NCI-H1105 treated with DMSO at 0.1 percent for 48 hours (cell line): Measurements from ENCODE around the gene GBF1.

Source experiments
- DNase-seq: peaks from one replicate; lab custom pipeline; 2025; lab: John Stamatoyannopoulos, UW

Gene GBF1

DNA sequence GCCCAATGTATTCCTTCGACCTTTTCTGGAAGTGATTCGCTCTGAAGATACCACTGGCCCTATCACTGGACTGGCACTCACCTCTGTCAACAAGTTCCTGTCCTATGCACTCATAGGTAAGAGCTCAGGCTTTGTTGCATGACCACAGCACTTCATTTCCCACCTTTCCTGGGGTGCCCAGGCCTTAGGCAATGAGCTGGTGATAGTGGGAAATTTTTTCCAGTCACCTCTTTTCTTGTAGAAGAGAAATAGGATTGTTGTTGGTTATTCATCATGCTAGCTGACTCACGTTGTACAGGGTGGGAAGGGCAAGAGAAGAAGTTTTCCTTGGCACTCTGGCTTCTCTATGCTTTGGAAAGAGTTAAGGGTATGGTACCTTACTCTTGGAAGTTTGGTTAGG lies 98.7 kb downstream of the GBF1 start:
- no peak for DNase-seq

DNA sequence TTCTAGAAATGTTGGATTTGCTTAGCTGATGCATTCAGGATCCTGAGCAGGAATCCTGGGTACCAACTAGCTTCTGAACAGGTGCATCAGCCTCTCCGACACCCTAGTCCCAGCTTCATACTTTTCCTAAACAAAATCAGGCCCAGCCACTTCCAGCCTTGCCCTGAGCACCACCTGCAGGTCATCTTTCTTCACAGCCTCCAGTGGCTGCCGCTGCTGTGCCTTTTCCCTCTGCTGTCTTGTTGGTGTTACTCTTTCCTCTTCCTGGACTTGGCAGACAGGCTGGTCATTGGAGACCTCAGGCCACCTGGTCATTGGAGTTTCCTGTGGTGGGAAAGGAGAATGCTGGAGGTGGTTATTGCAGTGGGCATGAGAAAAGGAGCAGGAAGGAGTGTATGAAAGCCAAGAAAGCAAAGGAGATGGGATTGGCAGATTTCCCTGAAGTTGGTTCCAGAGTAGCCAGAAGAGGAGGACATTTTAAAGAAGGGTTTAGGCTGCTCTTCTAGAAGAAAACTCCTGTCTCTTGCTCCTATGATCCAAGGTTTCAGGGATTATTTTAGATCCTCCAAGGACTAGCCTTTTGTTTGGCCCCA lies 102.0 kb downstream of the GBF1 start:
- no peak for DNase-seq

DNA sequence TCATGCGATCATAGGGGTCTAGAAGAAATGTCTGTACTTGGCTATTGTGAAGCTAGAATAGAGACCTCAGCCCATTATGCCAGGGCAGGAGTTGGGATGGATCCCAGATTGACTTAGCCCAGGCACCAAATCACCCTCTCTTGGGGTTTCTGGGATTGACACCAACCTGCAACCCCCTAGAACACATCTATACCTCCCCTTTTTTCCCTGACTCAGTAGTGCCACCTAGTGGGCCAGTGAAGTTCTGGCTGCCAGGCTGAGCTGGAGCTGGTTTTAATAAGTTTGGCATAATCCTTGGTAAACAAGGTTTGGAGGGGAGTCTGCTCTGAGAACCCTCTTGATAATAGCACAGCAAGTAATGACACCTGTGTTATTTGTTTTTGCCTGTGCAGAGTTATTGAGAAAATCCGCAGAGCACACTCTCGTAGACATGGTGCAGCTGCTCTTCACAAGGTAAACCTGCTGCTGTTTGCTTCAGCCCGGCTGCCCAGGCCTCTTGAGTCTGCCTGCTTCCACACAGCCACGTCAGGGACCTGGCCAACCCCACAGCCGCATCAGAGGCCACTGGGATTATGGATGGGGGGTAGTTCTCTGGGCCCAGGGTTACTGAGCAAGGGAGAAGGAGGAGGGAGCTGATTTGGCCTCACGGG lies 106.9 kb downstream of the GBF1 start:
- DNase-seq, result peak; percentile 58

DNA sequence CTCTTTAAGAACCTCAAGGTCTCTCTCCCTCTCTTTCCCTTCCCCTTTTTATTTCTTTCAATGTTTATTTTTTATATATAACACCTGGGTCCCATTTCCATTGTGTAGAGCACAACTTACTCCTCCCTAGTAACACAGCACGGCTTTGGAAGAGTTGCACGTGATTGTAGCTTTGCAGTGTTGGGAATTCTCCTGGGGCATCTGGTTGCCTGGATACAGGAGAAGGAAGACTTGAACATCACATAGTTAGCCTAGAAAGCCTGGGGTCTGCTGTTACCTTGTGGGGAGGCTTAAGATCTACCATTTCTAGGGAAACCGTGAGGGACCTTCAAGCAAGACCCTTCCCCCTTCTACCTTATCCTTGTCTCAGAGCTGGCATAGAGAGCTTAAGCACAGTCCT lies 109.1 kb downstream of the GBF1 start:
- no peak for DNase-seq

DNA sequence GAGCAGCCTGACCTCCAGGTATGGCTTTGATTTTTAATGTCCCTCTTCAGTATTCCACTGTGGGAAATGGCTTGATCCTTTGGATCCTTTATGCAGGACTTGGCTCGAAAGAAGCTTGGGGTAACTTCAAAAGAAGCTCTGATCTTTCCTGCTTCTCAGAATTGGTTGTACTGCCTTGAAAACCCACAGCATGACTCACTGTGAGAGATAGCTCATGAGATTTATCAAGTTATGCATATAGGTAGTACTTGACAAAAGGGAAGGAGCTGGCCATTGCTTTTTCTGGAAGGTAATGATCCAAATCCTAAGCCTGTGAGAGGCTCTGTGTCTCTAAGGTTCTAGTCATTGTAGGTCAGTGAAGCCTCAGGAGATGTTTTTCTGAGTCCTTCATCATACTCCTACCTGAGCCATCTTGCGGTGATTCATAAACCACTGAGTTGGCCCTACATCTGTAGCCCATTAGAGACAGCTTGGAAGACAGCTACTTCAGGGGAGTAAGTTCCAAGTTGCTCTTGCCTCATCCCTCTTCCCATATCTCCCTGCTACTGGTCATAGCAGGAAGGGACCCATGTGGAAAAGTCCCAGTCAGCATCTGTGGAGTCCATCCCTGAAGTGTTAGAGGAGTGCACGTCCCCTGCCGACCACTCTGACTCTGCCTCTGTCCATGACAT lies 113.5 kb downstream of the GBF1 start:
- DNase-seq, result no peak

DNA sequence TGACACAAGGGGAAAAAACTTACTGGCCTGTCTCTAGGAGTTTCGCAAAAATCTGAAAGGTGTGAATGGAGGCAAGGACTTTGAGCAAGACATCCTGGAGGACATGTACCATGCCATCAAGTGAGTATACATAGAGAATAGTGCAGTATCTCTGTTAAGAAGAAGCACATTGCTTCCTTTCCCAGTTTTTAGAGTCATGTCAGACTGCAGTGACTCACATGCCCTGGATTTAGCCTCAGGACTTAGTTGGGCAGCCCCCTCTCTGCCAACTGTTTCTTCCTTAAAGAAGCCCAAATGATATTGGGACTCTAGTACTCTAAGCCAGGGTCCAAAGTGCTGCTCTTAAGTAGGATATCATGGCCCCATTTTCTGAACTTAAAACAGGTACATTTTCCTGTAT lies 122.1 kb downstream of the GBF1 start:
- DNase-seq, result no peak

DNA sequence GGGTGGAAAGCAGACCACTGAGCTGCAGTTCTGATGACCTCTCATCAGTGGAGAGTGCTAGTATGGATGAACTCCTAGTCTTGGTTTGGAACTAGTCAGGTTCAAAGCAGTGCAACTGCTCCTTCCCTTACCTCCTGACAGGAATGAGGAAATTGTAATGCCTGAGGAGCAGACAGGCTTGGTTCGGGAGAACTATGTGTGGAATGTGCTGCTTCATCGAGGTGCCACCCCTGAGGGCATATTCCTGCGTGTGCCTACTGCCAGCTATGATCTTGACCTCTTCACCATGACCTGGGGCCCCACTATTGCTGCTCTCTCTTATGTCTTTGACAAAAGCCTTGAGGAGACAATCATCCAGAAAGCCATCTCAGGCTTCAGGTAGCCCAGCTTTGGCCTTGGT lies 122.7 kb downstream of the GBF1 start:
- no peak for DNase-seq

DNA sequence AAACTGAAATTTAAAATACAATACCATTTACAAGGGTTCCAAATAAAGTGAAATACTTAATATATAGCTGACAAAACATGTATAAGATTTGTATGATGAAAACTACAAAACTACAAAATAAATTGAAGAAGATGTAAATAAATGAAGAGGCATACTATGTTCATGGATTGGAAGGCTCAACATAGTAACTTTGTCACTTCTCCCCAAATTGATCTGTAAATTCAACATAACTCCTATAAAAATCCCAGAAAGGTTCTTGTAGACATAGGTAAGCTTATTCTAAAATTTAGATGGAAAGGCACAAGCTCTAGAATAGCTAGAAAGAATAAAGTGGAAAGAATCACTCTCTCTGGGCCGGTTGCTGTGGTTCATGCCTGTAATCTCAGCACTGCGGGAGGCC lies 126.0 kb downstream of the GBF1 start:
- no peak for DNase-seq

DNA sequence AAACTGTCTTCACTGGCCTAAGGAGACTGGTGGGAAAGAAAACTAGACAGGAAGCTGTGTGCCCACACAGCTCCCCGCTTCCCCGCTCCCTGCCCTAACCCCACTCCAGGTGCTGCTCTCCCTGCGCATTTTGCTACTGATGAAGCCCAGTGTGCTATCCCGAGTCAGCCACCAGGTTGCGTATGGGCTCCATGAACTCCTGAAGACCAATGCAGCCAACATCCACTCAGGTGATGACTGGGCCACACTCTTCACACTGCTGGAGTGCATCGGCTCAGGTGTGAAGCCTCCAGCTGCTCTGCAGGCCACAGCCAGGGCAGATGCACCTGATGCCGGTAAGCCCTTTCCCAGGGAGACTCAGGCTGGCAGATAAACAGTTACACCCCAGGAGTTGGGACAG lies 129.9 kb downstream of the GBF1 start:
- DNase-seq, result no peak

DNA sequence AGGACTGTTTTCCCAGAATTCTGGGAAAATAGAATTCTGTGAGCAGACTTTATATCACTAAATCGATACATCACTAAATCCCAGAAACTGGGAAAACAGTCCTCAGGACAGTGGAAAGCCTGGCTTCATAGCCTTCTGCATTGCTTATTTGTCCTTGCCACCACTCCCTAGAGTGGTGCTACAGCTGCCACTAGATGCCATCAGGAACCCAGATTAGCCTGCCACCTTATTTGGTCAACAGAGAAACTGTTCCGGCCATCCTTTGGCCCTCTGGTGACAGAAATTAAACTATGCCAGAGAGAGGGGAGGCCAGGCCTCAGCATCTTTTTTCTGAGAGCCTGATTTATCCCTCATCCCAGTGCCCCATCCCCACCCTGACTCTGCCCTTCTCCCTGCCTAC lies 130.5 kb downstream of the GBF1 start:
- no peak for DNase-seq

DNA sequence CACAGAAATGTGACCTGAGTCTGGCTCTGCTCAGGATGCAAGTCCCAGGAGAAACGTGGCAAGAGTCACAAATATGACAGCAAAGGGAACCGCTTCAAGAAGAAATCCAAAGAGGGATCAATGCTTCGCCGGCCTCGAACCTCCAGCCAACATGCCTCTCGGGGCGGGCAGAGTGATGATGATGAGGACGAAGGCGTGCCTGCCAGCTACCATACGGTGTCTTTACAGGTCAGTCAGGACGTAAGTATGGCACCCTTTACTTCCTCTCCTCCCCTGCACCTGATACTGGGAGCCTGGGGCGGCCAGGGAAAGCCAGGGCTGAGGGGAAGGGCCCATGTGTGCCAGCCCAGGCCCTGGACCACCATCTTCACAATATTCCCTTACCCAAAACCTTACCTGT lies 131.6 kb downstream of the GBF1 start:
- DNase-seq, result no peak

DNA sequence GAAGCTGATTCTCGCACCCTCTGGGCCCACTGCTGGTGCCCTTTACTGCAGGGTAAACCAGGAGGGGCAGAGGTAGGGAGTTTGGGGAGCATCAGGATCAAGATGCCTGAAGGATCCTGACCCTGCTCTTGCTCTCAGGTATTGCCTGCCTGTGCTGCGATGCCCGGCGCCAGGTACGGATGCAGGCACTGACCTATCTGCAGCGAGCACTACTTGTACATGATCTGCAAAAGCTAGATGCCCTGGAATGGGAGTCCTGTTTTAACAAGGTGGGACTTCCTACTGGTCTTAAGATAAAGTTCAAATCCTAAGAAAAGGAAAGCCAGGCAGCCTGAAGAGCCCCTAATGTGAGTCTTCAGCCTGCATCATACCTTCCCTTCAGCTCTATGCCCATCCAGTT lies 134.1 kb downstream of the GBF1 start:
- DNase-seq, result no peak

DNA sequence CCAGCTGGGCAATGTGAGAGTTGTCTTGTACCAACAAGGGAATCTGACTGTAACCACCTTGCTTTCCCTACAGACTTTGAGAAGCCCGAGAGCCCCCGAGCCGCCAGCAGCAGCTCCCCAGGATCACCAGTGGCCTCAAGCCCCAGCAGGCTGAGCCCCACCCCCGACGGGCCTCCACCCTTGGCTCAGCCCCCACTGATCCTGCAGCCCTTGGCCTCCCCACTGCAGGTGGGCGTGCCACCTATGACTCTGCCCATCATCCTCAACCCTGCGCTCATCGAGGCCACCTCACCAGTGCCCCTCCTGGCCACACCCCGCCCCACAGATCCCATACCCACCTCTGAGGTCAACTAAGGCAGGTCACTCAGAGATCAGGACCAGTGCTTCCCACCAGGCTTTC lies 136.7 kb downstream of the GBF1 start:
- no peak for DNase-seq

DNA sequence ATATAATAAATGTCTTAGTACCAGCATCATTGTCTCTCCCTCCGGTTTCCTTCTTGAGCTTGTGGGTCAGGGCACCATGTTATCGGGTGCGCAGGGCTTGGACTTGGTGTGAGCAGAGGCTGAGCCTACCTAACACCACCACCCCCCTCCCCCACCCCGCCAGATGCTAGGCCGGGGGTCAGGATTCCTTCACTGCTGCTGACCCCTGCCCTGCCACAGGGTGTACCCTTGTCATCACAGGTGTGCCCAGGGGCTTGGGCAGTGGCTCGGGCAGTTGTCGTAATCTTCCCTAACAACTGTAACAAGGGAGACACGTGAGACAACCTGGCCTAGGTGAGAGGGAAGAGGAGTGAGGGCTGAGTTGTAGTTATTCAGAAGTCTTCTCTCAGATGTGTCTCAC lies 137.5 kb downstream of the GBF1 start:
- no peak for DNase-seq

DNA sequence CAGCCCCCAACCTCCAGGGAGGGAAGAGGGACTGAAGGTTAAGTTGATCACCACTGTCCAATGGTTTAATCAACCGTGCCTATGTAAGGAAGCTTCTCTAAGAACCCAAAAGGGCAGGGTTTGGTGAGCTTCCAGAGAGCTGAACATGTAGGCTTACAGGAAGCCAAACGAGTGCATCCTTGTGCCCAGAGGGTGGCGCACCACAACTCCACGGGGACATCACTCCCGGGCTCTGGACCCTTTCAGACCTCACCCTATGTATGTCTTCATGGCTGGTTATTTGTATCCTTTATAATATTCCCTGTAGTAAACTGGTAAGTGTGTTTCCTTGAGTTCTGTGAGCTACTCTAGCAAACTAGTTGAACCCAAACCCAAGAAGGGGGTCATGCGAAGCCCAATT lies 138.7 kb downstream of the GBF1 start:
- no peak for DNase-seq

DNA sequence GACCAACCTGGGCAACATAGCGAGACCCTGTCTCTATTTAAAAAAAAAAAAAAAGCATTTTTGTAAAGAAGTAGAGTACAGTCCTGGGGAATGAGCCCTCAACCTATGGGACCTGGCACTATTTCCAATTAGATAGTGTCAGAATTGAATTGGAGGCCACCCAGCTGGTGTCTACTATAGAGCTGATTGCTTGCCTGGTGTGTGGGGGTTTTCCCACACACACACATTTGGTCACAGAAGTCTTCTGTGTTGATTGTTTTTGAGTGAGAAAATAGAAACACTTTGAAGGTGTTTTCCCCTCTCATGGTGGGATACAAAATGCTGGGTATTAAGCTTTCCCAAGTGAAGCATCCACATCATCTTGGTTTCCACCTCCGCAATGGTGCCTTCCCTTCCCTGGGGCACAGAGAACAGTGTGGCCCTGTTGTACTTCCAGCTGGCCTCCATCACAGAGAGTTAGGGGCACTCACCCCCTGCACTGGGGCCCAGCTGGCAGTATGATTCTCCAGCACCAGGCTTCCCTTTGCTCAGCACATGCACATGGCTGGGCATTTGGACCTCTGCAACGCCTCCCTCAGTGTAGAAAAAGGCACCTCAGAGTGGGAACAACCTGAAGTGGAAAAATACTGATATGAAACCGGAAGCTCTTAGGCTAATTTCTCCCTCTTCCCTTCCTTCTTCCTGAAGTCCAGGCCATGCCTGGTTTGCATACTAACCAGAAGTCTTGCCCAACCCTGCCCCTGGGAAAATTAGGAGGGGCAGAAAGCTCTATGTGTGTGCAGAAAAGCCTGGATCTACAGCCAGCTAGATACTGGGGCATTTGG lies 139.5 kb downstream of the GBF1 start:
- DNase-seq, result no peak

DNA sequence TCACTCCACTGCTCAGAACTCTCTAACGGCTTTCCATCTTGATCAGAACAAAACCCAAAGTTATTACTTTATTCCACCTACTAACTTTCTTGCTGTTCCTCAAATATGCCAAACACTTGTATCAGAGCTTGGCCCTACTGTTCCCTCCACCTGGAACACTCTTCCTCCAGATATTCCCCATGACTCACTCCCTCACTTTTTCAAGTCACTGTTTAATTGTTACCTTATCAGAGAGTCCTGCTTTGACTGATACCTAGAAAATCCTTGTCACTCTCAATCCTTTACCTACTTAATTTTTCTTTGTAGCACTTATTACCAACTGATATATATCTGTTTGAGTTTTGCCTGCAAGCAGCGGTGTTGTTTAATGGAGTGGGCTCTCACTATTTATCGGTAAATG lies 144.6 kb downstream of the GBF1 start:
- no peak for DNase-seq

DNA sequence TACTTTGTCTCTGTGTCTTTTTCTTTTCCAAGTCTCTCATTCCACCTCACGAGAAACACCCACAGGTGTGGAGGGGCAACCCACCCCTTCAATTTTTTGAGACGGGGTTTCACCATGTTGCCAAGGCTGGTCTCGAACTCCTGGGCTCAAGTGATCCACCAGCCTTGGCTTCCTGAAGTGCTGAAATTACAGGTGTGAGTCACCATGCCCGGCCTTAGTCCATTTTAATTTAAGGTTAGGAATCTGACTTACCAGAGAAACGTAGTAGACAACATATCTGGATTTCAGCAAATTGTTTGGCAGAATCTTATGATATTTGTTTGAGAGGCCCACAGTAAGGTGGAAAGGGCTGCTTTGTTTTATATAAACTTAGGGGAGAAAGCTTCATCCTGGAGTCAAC lies 147.0 kb downstream of the GBF1 start:
- no peak for DNase-seq

DNA sequence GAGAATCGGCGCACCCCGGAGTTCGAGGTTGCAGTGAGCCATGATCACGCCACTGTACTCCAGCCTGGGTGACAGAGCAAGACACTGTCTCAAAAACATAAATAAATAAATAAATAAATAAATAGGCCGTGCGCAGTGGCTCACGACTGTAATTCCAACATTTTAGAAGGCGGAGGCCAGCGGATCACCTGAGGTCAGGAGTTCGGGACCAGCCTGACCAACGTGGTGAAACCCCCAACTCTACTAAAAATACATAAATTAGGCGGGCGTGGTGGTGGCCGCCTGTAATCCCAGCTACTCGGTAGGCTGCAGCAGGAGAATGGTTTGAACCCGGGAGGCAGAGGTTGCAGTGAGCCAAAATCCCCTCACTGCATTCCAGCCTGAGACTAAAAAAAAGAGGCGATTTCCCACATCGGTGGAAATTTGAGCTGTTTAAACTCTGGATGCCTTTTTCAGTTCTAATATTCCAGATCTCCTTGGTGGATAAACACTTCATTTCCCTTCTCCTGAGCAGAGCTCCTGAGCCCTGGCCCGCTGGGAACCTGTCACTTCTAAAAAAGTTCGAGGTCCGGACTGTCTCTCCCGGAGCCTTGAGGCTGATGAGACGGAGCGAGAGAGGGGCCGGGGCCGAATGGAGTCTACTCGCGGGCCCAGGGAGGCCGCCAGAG lies 148.2 kb downstream of the GBF1 start:
- no peak for DNase-seq

DNA sequence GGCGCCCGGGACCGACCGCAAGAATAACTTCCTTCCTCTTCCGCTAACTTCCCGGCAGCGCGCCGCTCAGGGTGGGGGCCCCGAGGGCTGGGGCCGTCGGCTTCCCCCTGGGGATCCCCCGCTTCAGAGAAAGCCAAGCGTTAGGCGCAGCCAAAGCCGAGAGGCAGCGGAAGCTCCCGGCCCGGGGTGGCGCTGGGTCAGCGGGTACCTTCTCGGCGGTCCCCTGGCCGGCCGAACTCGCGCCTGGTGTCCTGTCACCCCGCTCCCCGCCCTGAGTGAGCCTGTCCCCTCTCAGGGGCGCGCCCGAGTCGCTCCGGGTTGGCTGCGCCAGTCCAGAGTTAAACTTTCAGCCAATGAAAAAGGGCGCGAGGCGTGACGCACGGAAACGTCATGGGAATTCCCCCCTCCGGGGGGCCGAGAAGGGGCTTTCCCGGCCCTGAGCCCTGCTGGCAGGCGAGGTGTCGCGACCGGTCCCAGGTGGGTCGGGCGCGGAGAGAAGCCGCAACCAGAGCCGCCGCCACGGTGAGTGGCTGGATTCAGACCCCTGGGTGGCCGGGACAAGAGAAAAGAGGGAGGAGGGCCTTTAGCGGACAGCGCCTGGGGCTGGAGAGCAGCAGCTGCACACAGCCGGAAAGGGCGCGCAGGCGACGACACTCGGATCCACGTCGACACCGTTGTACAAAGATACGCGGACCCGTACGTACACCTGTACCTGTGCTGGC lies 148.9 kb downstream of the GBF1 start:
- peak; percentile 46 for DNase-seq

DNA sequence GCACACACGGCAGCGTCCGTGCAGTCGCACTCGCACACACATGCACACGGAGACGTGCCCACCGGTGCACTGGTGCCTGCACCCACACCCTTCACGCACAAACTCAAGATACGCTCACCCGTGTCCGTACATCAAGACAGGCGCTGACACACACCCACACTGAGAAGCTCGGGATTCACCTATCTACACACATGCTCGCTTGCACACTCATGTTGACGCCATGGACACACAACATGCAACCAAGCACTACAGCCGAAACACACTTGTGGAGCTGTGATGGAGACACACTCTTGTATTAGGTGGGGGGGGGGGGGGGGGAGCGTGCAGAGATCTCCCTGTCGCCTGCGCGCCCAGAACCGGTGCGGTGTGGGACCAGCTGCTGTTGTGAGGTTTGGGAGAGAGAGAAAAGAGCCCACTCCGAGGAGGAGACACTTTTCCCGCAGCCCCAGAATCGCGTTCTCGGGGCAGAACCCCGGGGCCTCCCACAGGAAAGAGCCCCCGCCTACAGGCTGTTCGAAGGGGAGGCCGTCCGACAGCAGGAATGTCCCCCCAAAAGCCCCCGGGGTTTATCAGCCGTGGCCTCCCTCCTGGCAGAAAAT lies 149.6 kb downstream of the GBF1 start:
- no peak for DNase-seq
